OCI-M2 (cell line): ENCODE results near the gene OR11A1.
"Not testable (repeated sequence)": the region's sequence is repeated elsewhere in the genome, so short reads cannot be mapped to it uniquely, and the experiment has no call there.

Experiments used
- DNase-seq: peaks from one replicate; lab custom pipeline; 2025; ENCODE audit not compliant: unreplicated experiment; lab: John Stamatoyannopoulos, UW

The OR11A1 gene

DNA sequence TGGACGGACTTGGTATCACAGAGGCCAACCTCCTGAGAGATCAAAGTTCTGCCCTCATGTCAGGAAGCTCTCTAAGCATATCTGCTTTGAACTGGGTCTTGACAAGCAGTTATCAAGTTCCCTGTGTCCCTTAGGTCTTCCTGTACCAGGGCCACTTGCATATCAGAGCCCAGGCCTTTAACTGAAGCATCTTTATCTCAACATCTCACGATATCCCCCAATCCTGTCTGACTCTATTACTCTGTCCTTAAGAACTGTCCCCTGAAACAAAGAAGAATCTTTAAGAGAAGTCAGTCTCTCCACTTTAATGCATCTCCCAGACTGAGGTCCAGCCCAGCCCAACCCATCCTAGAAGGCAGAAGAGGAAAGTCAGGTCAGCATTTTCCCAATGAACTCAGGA is 22.7 kb upstream of the OR11A1 start:
- DNase-seq: no peak

DNA sequence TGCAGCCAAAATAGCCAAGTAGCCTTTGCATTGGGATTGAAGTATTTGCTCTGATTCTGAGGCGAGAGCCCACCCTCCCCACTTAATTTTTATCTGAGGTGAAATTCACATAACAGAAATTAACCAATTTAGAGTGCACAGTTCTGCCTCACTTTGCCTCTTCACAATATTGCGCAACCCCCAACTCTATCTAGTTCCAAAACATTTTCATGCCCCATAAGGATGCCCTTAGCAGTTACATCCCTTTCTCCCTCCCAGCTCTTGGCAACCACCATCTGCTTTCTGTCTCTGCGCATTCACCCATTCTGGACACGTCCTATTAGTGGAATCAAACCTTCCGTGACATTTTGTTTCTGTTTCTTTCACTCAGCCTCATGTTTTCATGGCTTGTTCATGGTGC is 21.9 kb upstream of the OR11A1 start:
- DNase-seq: no peak

DNA sequence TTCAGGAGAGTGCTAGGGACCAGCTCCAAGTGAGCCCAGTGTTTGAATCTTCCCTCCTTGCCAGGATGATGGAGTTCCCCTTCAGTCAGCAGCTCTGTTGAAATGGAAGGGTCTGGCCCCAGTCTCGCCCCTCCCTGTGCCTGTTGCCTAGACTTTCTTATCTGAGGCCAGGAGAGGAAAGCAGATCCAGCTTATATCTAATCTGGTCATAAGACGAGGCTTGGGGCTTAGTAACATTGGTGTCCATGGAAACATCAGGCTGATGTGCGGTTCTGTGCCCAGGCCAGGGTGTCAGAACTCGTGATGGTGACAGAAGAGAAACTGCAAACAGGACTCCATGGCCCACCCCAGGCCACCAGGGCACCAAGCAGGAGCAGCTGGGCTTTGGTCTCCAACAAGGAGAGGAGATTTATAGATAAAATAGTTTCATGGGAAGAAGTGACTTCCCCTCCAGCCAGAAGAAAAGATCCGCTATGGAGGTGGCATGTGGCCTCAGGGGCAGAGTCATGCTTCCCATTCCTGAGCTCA is 21.1 kb upstream of the OR11A1 start:
- DNase-seq: no peak

GRCh38 chr6:29474996-29475395 is 18.1 kb upstream of the OR11A1 start:
- no peak for DNase-seq

- no peak for DNase-seq
Observed at GRCh38 chr6:29466241-29466640, 9.4 kb upstream of the OR11A1 start.

GRCh38 chr6:29465801-29466200 is 8.9 kb upstream of the OR11A1 start:
- no peak for DNase-seq

DNA sequence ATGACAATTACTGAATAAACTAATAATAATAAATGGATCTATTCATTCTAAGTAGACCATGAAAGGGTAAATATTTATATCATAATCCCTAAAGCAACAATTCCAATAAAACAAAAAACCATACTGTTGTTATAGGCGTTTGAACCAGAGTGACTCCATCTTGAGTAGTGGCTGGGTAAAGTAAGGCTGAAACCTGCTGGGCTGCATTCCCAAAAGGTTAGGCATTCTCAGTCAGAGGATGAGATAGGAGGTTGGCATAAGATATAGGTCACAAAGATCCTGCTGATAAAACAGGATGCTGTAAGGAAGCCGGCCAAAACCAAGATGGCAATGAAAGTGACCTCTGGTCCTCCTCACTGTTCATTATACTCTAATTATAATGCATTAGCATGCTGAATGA is 8.4 kb upstream of the OR11A1 start:
- DNase-seq: no peak

- no peak for DNase-seq
Observed at GRCh38 chr6:29462022-29462421, 5.2 kb upstream of the OR11A1 start.

- DNase-seq: no peak
Observed at GRCh38 chr6:29461021-29461814, 4.3 kb upstream of the OR11A1 start.

GRCh38 chr6:29451471-29452193 is 5.2 kb downstream of the OR11A1 start:
- no peak for DNase-seq

DNA sequence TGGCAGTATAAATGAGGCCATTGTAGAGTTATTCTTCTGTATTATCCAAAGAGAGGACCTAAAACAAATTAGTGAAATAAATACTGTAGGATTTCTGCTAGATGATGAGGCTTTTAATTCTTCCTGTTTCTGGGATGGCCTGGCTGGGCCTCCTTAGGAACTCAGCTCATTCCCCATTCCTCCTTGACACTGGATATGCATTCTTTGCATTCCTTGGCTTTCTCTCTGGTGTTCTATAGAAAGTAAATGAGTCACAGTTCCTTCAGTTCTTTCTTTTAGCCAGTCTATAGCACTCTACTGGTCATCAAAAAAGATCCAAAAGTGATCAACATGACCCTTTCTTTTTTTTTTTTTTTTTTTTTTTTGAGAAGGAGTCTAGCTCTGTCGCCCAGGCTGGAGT is 9.2 kb downstream of the OR11A1 start:
- no peak for DNase-seq

DNA sequence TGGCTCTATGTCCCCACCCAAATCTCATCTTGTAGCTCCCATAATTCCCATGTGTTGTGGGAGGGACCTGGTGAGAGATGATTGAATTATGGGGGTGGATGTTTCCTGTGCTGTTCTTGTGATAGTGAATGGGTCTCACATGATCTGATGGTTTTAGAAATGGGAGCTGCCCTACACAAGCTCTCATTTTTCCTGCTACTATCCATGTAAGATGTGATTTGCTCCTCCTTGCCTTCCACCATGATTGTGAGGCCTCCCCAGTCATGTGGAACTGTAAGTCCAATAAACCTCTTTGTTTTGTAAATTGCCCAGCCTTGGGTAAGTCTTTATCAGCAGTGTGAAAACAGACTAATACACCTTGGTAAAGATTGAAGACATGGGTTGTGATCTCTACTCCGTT is 12.8 kb downstream of the OR11A1 start:
- DNase-seq: not testable (repeated sequence)

- DNase-seq: no peak
Observed at GRCh38 chr6:29442719-29443118, 14.2 kb downstream of the OR11A1 start.

- no peak for DNase-seq
Observed at GRCh38 chr6:29439006-29439405, 17.9 kb downstream of the OR11A1 start, which contains the start of gene OR10C1. TSS of gene OR10C1 (plus strand) at chr6:29439306. CDS start at chr6:29440016, 710 bp downstream.

DNA sequence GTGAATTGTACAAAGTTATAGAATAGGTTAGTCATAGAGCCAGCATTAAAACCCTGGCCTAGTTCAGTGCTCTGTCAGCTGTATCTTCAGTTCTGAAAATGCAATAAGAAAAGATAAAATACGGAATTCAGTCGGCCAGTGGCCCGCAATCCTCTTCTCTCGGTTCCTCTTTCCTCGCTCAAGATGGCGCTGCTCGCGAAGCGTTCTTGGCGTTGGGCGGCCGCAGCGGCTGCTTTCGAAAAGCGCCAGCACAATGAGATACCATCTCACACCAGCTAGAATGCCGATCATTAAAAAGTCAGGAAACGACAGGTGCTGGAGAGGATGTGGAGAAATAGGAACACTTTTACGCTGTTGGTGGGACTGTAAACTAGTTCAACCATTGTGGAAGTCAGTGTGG is 20.1 kb downstream of the OR11A1 start:
- DNase-seq: not testable (repeated sequence)

DNA sequence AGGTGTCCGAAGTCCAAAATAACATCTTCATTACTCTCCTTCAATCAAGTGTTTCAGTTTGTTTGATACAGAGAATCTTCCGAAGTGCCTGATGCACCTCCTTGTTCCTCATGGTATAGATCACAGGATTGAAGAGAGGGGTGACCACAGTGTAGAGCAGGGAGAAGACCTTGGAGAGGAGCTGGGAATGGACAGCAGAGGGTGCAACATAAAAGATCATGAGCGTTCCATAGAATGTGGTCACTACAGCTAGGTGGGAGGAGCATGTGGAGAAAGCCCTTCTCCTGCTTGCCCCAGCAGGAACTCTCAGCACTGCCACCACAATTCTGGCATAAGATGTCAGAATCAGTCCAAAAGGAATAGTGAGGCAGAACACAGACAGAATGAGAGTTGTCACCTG is 30.2 kb downstream of the OR11A1 start:
- DNase-seq: no peak

- no peak for DNase-seq
Observed at GRCh38 chr6:29425075-29425474, 31.8 kb downstream of the OR11A1 start.

DNA sequence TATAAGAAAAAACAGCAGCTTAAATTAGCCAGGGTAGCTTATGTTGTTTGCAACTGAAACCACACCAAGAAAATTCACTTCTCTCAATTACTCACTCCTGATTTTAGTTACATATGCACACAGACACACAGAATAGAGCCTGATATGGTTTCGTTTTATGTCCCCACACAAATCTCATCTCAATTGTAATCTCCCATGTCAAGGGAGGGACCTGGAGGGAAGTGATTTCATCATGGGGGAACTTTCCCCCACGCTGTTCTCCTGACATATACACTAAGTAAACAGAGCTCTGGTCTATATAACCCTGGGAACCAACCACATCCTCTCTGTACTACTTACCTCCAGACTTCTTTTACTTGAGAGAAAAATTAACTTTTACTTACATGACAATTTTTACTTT is 32.3 kb downstream of the OR11A1 start:
- DNase-seq: no peak

- no peak for DNase-seq
Observed at GRCh38 chr6:29424168-29424567, 32.7 kb downstream of the OR11A1 start.

GRCh38 chr6:29419516-29419915 is 37.4 kb downstream of the OR11A1 start:
- no peak for DNase-seq

- no peak for DNase-seq
Observed at GRCh38 chr6:29414588-29414987, 42.3 kb downstream of the OR11A1 start, which contains the start of gene OR12D1. TSS of gene OR12D1 (plus strand) at chr6:29414928.

DNA sequence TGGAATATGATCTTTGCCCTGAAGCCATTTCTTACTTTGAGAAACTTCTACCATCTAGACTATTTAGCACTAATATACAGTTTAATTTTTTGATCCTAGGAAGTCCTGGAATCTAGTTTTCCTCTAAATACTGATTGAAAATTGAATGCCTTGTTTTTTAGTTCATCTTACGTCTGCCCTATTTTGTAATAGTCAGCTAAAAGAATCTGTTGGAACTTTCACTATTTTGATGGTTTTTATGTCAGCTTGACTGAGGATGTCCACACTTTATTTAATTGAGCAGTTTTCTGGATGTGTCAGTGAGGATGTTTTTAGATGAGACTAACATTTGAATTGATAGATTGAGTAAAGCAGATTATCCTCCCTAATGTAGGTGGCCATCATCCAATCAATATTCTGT is 53.1 kb downstream of the OR11A1 start:
- DNase-seq: no peak
